Uterus (tissue), 4 donors: Measurements from ENCODE around the gene ARHGEF17. TPM values are rescaled to one million over a fixed set of nuclear protein-coding genes. Genes with fewer than 3 reads are reported as not detected.

Experiments
- DNase-seq, 2 donors: peaks; one replicate each; pipeline ENCODE4 v3.0.0-alpha.2; 2019 to 2020
- H3K27ac ChIP-seq, 2 donors: fragments of 200-600 bp; sonication (generic); 1 replicate in 1 of 2; 2 replicates in 1 of 2; pipeline ENCODE4 v1.5.1; 2016 to 2018
- H3K27me3 ChIP-seq, 2 donors: fragments of 200-600 bp; sonication (generic); one replicate each; pipeline ENCODE4 v1.5.1; 2018 to 2019; ENCODE audit warnings: control low read depth in 1 of 2
- H3K36me3 ChIP-seq, 2 donors: fragments of 200-600 bp; sonication (generic); one replicate each; pipeline ENCODE4 v1.5.1; 2019; ENCODE audit warnings: control low read depth in 1 of 2
- H3K4me1 ChIP-seq, 2 donors: fragments of 200-600 bp; sonication (generic); one replicate each; pipeline ENCODE4 v1.5.1; 2018 to 2019; ENCODE audit warnings: control low read depth in 1 of 2
- H3K4me3 ChIP-seq, 2 donors: fragments of 200-600 bp; sonication (generic); 1 replicate in 1 of 2; 2 replicates in 1 of 2; pipeline ENCODE4 v1.5.1; 2018 to 2019; ENCODE audit warnings: mild to moderate bottlenecking in 1 of 2
- H3K9me3 ChIP-seq, 2 donors: fragments of 200-600 bp; sonication (generic); one replicate each; pipeline ENCODE4 v1.5.1; 2019; ENCODE audit warnings: control low read depth in 1 of 2
- CTCF ChIP-seq, 4 experiments: fragments of 200-600 bp in 2 of 4; fragments of 450-650 bp in 2 of 4; sonication (generic) in 2 of 4; IDR thresholded peaks; one replicate each; pipeline ENCODE4 v1.5.1; 2016 to 2019; ENCODE audit warnings: antibody characterized with exemption in 4 of 4, mild to moderate bottlenecking in 2 of 4, moderate library complexity in 1 of 4
- POLR2A ChIP-seq, 2 donors: fragments of 450-650 bp; IDR thresholded peaks; one replicate each; pipeline ENCODE4 v1.6.1; 2016; ENCODE audit warnings: antibody characterized with exemption in 2 of 2, mild to moderate bottlenecking in 1 of 2, moderate library complexity in 1 of 2
- intact Hi-C: fragments of 100-400 bp; cut with DNase I; formaldehyde crosslinking; loops from one replicate; pipeline ENCODE4 v1.15.1; 2023; ENCODE audit warnings: low total_unique reads
- total RNA-seq, 4 donors: library from RNA; depleted of rRNA in 3 of 4; stranded (reverse); fragments of >200 nt in 3 of 4; gene quantifications; one replicate each; pipeline versions ENCODE4 v1.1.0 to v1.2.4, GENCODE V29; 2014 to 2023
- donor health status: DM: yes; HTN: yes; CAD: no.

ARHGEF17 gene
- total RNA-seq, 4 donors from 2014 or later, result 17.9 to 174 (median 58.6) TPM

- H3K4me3 ChIP-seq, result no peak overlapping the region
- H3K27me3 ChIP-seq, result no peaks in the 10 kb centered on the region
- no peak for DNase-seq
- intact Hi-C loops, result loop anchor here (5.0 kb wide), 1 partner anchor 46 kb away; no protein-coding TSS in a partner anchor
- no peaks in the 10 kb centered on the region for H3K36me3 ChIP-seq
- H3K27ac ChIP-seq, result no peak overlapping the region
- TF ChIP-seq CTCF (IDR thresholded peaks at IDR 0.05) (no peak), POLR2A (IDR thresholded peaks at IDR 0.05) (no peak)
- no peaks in the 10 kb centered on the region for H3K9me3 ChIP-seq
- no peaks in the 10 kb centered on the region for H3K4me1 ChIP-seq
These were observed 84.9 kb downstream of the ARHGEF17 start for GRCh38 chr11:73393011-73393380.

DNA sequence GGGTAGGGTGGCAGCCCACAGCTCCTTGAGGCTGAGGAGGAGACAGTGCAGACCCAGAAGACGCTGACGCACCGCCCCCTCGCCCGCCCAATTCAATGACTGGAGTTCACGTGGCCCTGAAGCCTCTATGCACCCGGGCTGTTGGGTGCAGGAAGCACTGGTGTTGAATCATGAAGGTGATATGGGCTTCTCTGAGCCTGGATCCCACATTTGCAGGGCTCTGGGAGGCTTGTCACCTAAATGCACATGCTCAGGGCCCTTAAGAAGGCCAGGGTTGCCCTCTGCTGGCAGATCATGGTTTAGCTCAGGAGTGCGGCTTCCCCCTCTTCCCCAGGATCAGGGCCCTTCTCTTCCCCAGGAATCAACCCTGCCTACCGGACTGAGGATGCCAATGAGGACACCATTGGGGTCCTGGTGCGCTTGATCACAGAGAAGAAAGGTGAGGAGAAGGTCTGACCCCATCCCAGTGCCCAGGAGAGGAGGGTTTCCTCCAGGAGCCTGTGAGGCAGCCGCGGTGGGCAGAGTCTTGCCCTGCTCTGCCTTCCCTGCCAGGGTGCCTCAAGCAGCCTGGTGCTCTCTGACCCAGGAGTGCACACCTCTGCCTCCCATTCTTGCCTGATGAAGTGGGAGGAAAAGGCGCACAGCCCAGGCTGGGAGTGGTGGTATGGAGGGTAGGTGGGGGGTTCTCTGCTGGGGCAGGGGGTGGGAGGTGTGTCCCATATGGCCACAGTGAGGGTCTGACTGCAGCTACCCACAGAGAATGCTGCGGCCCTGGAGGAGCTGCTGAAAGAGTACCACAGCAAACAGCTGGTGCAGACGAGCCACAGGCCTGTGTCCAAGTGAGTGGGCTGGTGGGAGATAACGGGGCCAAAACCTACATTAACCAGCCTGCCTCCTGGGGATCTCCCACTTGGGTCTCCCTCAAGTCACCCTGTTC is 85.7 kb downstream of the ARHGEF17 start:
- no peaks in the 10 kb centered on the region for H3K4me1 ChIP-seq
- H3K4me3 ChIP-seq, result no peak overlapping the region
- no peak overlapping the region for H3K27ac ChIP-seq
- no peak for TF ChIP-seq POLR2A (IDR thresholded peaks at IDR 0.05)
- TF ChIP-seq CTCF (IDR thresholded peaks at IDR 0.05), result peak; percentile 54 to 86 (median 76)
- no peaks in the 10 kb centered on the region for H3K9me3 ChIP-seq
- H3K27me3 ChIP-seq, result no peaks in the 10 kb centered on the region
- peak; percentile 68 to 73 for DNase-seq
- intact Hi-C loops, result loop anchor here (5.0 kb wide), 1 partner anchor 46 kb away; no protein-coding TSS in a partner anchor
- H3K36me3 ChIP-seq, result no peaks in the 10 kb centered on the region

DNA sequence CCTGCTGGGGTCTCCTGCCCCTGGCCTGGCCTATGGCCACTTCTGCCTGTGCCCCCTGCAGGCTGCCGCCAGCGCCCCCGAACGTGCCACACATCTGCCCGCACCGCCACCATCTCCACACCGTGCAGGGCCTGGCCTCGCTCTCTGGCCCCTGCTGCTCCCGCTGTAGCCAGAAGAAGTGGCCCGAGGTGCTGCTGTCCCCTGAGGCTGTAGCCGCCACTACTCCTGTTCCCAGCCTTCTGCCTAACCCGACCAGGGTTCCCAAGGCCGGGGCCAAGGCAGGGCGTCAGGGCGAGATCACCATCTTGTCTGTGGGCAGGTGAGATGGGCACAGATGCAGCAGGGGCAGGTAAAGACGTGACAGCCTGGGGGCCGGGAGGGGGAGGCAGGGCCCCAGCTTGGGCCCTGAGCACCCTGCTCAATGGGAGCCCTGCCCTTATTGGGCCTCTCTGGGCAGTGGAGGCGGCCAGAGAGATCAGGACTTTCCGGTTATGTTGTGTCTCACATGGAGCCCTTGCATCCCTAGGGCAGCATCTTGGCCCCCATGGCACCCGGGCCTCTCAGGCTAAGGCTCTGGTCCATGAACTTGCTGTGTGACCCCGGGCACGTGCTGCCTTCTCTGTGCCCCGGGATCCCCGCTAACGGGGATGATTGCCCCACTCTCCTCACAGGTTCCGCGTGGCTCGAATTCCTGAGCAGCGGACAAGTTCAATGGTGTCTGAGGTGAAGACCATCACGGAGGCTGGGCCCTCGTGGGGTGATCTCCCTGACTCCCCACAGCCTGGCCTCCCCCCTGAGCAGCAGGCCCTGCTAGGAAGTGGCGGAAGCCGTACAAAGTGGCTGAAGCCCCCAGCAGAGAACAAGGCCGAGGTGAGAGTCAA is 86.6 kb downstream of the ARHGEF17 start:
- Histone ChIP-seq H3K27ac (no peak overlapping the region), H3K36me3 (no peaks in the 10 kb centered on the region), H3K9me3 (no peaks in the 10 kb centered on the region), H3K4me3 (no peak overlapping the region), H3K27me3 (no peaks in the 10 kb centered on the region), H3K4me1 (no peaks in the 10 kb centered on the region)
- intact Hi-C loops, result loop anchor here (5.0 kb wide), 1 partner anchor 47 kb away; no protein-coding TSS in a partner anchor
- no peak for DNase-seq
- TF ChIP-seq CTCF (IDR thresholded peaks at IDR 0.05) (no peak), POLR2A (IDR thresholded peaks at IDR 0.05) (no peak)

DNA sequence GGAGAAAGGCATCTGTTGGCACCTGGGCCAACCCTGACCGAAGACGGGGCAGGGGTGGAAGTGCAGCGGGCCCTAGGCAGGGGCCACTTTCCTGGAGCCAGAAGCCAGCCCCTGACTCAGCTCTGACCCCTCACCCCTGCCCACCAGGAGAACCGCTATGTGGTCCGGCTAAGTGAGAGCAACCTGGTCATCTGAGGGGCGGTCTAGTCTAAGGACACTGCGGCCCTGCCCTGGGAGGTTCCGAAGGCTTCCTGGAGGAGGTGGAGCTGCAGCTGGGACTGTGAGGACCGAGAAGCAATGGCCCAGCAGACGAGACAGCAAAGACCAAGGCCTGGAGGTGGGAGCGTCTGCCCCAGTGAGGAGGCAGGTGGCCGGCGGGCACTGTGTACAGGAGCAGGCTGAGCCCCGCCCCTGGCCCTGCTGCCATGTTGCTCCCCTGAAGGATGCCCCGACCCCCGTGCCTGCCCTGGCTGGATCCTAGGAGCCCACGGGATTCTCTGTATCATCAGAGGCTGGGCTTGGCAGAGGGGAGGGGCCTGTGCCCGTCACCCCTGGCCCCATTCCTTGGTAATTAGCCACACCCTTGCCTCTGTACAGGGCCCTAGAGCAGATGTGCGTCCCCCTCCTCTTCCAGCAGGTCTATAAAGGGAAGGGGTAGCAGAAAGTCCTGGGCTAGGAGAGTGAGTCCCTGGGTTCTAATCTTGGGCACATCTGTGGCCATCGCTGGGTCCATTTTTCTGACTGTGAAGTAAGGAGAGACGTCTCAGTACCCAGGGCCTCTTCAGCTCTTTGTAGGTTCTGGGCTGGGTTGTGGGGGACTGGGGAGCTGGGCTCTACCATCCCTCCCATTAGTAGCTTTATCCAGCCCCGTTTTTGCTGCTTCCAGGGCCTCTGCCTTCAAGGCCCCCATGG is 87.5 kb downstream of the ARHGEF17 start:
- no peak for TF ChIP-seq POLR2A (IDR thresholded peaks at IDR 0.05)
- TF ChIP-seq CTCF (IDR thresholded peaks at IDR 0.05), result no peak
- Histone ChIP-seq H3K27ac (no peak overlapping the region), H3K9me3 (no peaks in the 10 kb centered on the region), H3K36me3 (no peaks in the 10 kb centered on the region), H3K4me3 (no peak overlapping the region), H3K27me3 (no peaks in the 10 kb centered on the region), H3K4me1 (no peaks in the 10 kb centered on the region)
- DNase-seq, result no peak
- intact Hi-C loops, result no loop called here
